Psoas muscle (tissue), 8 donors: ENCODE data around the gene SLC8A2. TPM values are rescaled to one million over a fixed set of nuclear protein-coding genes. Genes with fewer than 3 reads are reported as not detected.
A peak's percentile ranks its signal among the peaks of the same experiment; 100 is the strongest.
"Not testable (repeated sequence)": the region's sequence is repeated elsewhere in the genome, so short reads cannot be mapped to it uniquely, and the experiment has no call there.

ENCODE experiments used
- ATAC-seq, 4 donors: fragments of 200-7000 bp; cut with Tn5 transposase; one replicate each; pipeline ENCODE4 v1.9.1; 2020; ENCODE audit warnings: moderate library complexity in 3 of 4, mild to moderate bottlenecking in 2 of 4
- DNase-seq, 2 donors: peaks; one replicate each; pipeline ENCODE4 v3.0.0-alpha.2; 2020
- H3K27ac ChIP-seq: fragments of 200-600 bp; one replicate; pipeline ENCODE4 v1.8.0; 2022
- H3K27me3 ChIP-seq, 3 donors: fragments of 200-600 bp in 1 of 3; one replicate each; pipeline versions ENCODE4 v1.6.1 to v1.8.0; 2013 to 2022; ENCODE audit warnings: low read length in 2 of 3, mild to moderate bottlenecking in 2 of 3, moderate library complexity in 1 of 3; ENCODE audit not compliant: insufficient read depth in 3 of 3
- H3K36me3 ChIP-seq, 2 donors: fragments of 200-600 bp in 1 of 2; one replicate each; pipeline versions ENCODE4 v1.6.1 to v1.8.0; 2013 to 2022; ENCODE audit warnings: low read depth in 1 of 2, mild to moderate bottlenecking in 1 of 2, moderate library complexity in 1 of 2; ENCODE audit not compliant: insufficient read depth in 1 of 2
- H3K4me1 ChIP-seq: fragments of 200-600 bp; one replicate; pipeline ENCODE4 v1.8.0; 2022
- H3K4me3 ChIP-seq: fragments of 200-600 bp; one replicate; pipeline ENCODE4 v1.8.0; 2022; ENCODE audit warnings: mild to moderate bottlenecking
- H3K9me3 ChIP-seq: fragments of 200-600 bp; one replicate; pipeline ENCODE4 v1.8.0; 2022
- WGBS, 3 donors: extraction: QIAGEN DNeasy Blood & Tissue Kit; methylation state at CpG; one replicate each; pipeline versions ENCODE4 v1.1.6 to v1.1.7; 2013; 5-methylcytosine and 5-hydroxymethylcytosine counted together
- intact Hi-C, 2 donors: fragments of 100-400 bp; cut with DNase I; formaldehyde crosslinking; loops; one replicate each; pipeline versions ENCODE4 v1.11.0 to v1.14.2; 2022
- polyA plus RNA-seq, 3 donors: library from polyadenylated mRNA; stranded (reverse); fragments of 200-250 nt; gene quantifications; one replicate each; pipeline ENCODE4 v1.2.3, GENCODE V29; 2013
- total RNA-seq, 4 donors: library from RNA; stranded (reverse); fragmentation: NEBNext Ultra II Directional in 2 of 4; extraction: Animal tissue kit (Norgen Biotek cat#: 25700) in 2 of 4; gene quantifications; one replicate each; pipeline versions ENCODE4 v1.2.1 to v1.2.4, GENCODE V29; 2021 to 2023
- TF ChIP-seq, protein P1 (sequence below): fragments of 200-600 bp; IDR thresholded peaks from one replicate; pipeline ENCODE4 v1.8.0; 2022; ENCODE audit warnings: antibody characterized with exemption
- donor health status: healthy with polysubstance abuse.
- donor health status: DM: no; HTN: no; CAD: no; lungs with moderate emphysema.
- donor health status: Bipolar disorder and iron deficiency.
- donor health status: healthy.
- donor health status: DM: yes; HTN: yes; CAD: no.
- donor health status: DM: no; HTN: no; CAD: no.
- donor health status: DM: no; HTN: no; CAD: no.
- donor health status: DM: yes; HTN: yes; CAD: no.

SLC8A2 gene
- total and polyA plus RNA-seq, 7 donors = 0.12 to 0.54 (median 0.19) TPM; not detected in 1

- TF ChIP-seq, protein P1, sequence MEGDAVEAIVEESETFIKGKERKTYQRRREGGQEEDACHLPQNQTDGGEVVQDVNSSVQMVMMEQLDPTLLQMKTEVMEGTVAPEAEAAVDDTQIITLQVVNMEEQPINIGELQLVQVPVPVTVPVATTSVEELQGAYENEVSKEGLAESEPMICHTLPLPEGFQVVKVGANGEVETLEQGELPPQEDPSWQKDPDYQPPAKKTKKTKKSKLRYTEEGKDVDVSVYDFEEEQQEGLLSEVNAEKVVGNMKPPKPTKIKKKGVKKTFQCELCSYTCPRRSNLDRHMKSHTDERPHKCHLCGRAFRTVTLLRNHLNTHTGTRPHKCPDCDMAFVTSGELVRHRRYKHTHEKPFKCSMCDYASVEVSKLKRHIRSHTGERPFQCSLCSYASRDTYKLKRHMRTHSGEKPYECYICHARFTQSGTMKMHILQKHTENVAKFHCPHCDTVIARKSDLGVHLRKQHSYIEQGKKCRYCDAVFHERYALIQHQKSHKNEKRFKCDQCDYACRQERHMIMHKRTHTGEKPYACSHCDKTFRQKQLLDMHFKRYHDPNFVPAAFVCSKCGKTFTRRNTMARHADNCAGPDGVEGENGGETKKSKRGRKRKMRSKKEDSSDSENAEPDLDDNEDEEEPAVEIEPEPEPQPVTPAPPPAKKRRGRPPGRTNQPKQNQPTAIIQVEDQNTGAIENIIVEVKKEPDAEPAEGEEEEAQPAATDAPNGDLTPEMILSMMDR = no peak
- DNase-seq (no peak), ATAC-seq (no peak)
- Histone ChIP-seq H3K9me3 (no peaks in the 10 kb centered on the region), H3K27ac (no peak overlapping the region), H3K36me3 (no peaks in the 10 kb centered on the region), H3K4me3 (no peak overlapping the region), H3K4me1 (no peaks in the 10 kb centered on the region), H3K27me3 (peaks cover 0 to 10% (median 10%) of the 10 kb centered on the region in 3 donors)
- intact Hi-C loops = no loop called here
- 36 to 42% (median 39%) methylated on average over 24 of the region's 24 CpGs for WGBS, 3 donors
These were observed 72.7 kb downstream of the SLC8A2 start for GRCh38 chr19:47398707-47399597.

DNA sequence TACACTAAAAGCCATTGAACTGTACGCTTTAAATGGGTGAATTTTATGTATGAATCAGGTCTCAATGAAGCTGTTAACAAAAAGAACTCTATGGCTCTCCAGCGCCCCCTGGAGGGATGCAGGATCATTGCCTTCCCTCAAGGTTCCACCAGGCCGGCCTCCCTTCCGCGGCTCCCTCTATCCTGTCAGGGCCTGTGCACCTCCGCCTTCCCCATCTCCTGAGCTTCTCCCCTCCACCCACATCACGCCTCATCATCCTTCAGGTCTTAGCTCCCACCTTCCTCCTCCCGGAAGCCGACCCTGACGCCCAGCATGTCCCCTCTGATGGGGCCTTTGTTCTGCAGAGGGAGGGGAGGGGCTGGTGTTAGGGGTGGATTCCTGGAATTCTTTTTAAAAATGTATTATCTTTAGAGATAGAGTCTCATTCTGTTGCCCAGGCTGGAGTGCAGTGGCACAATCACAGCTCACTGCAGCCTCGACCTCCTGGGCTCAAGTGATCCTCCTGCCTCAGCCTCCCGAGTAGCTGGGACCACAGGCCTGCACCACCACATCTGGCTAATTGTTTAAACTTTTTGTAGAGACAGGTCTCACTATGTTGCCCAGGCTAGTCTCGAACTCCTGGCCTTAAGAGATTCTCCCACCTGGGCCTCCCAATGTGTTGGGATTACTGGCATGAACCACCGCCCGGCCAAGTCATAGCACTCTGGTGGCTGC, 80.0 kb downstream of the SLC8A2 start:
- H3K36me3 ChIP-seq = no peaks in the 10 kb centered on the region
- intact Hi-C loops = loop anchor here in 1 of 2 donors (2.0 kb wide), 1 partner anchor 95 kb away; no protein-coding TSS in a partner anchor
- H3K27me3 ChIP-seq = peaks cover 0 to 4% (median 1%) of the 10 kb centered on the region in 3 donors
- WGBS, 3 donors = 32 to 38% (median 34%) methylated on average over 13 to 15 of the region's 15 CpGs
- no peak overlapping the region for H3K4me3 ChIP-seq
- no peak overlapping the region for H3K27ac ChIP-seq
- TF ChIP-seq, protein P1 = peak; percentile 82
- peak; percentile 67 to 71 (median 68) for ATAC-seq
- H3K4me1 ChIP-seq = no peaks in the 10 kb centered on the region
- peak; percentile 73 to 81 for DNase-seq
- H3K9me3 ChIP-seq = no peaks in the 10 kb centered on the region

GRCh38 chr19:47390533-47391488, 80.9 kb downstream of the SLC8A2 start:
- Histone ChIP-seq H3K27me3 (peaks cover 0 to 4% (median 2%) of the 10 kb centered on the region in 3 donors), H3K27ac (no peak overlapping the region), H3K36me3 (no peaks in the 10 kb centered on the region), H3K9me3 (no peaks in the 10 kb centered on the region), H3K4me1 (no peaks in the 10 kb centered on the region), H3K4me3 (no peak overlapping the region)
- ATAC-seq (peak in 2 of 4 donors; percentile 22 to 30), DNase-seq (peak in 1 of 2 donors; percentile 15)
- WGBS, 3 donors = 58 to 65% (median 61%) methylated on average over 20 of the region's 20 CpGs
- TF ChIP-seq, protein P1 = no peak
- intact Hi-C loops = loop anchor here in 1 of 2 donors (2.0 kb wide), 1 partner anchor 94 kb away; no protein-coding TSS in a partner anchor

GRCh38 chr19:47389150-47389556, 82.5 kb downstream of the SLC8A2 start:
- Histone ChIP-seq H3K36me3 (no peaks in the 10 kb centered on the region), H3K27me3 (peaks cover 0 to 4% (median 4%) of the 10 kb centered on the region in 3 donors), H3K27ac (no peak overlapping the region), H3K4me3 (no peak overlapping the region), H3K4me1 (no peaks in the 10 kb centered on the region), H3K9me3 (no peaks in the 10 kb centered on the region)
- ATAC-seq (no peak), DNase-seq (no peak)
- TF ChIP-seq, protein P1 = no peak
- 69 to 78% (median 73%) methylated on average over 9 of the region's 9 CpGs for WGBS, 3 donors
- intact Hi-C loops = loop anchor here in 1 of 2 donors (10.0 kb wide), 1 partner anchor 84 kb away; the partner anchor contains the start of gene C5AR1

GRCh38 chr19:47388721-47389120, 83.0 kb downstream of the SLC8A2 start:
- H3K27ac ChIP-seq, H3K27me3 ChIP-seq, H3K36me3 ChIP-seq, ATAC-seq, H3K9me3 ChIP-seq, H3K4me1 ChIP-seq, H3K4me3 ChIP-seq: not testable (repeated sequence)
- intact Hi-C loops = loop anchor here in 1 of 2 donors (10.0 kb wide), 1 partner anchor 84 kb away; the partner anchor contains the start of gene C5AR1
- WGBS, 3 donors = 84 to 90% (median 86%) methylated on average over 5 of the region's 5 CpGs
- peak in 1 of 2 donors; percentile 12 for DNase-seq

- intact Hi-C loops = loop anchor here in 1 of 2 donors (10.0 kb wide), 1 partner anchor 83 kb away; the partner anchor contains the start of gene C5AR1
- DNase-seq, H3K36me3 ChIP-seq, H3K9me3 ChIP-seq, H3K4me1 ChIP-seq, H3K27me3 ChIP-seq, H3K27ac ChIP-seq, H3K4me3 ChIP-seq, ATAC-seq: not testable (repeated sequence)
- WGBS, 3 donors = 79 to 81% (median 79%) methylated on average over 3 of the region's 3 CpGs
These were observed 84.1 kb downstream of the SLC8A2 start for GRCh38 chr19:47387623-47388022.
